BLaER1 (cell line): ENCODE data around the gene MYO3B.

ENCODE experiments used
- H3K27ac ChIP-seq: shearing (Covaris generic); formaldehyde crosslinking; 2 replicates; pipeline ENCODE4 v1.8.1; 2022
- H3K27me3 ChIP-seq: shearing (Covaris generic); formaldehyde crosslinking; 2 replicates; pipeline ENCODE4 v1.8.1; 2022
- H3K36me3 ChIP-seq: shearing (Covaris generic); formaldehyde crosslinking; 2 replicates; pipeline ENCODE4 v1.8.1; 2022
- H3K4me1 ChIP-seq: shearing (Covaris generic); formaldehyde crosslinking; 2 replicates; pipeline ENCODE4 v1.8.1; 2022
- H3K4me2 ChIP-seq: shearing (Covaris generic); formaldehyde crosslinking; 2 replicates; pipeline ENCODE4 v1.8.1; 2022
- H3K4me3 ChIP-seq: shearing (Covaris generic); formaldehyde crosslinking; 2 replicates; pipeline ENCODE4 v1.8.1; 2022
- H3K9ac ChIP-seq: shearing (Covaris generic); formaldehyde crosslinking; 2 replicates; pipeline ENCODE4 v1.8.1; 2022
- H3K9me3 ChIP-seq: shearing (Covaris generic); formaldehyde crosslinking; 2 replicates; pipeline ENCODE4 v1.8.1; 2022
- H4K20me1 ChIP-seq: shearing (Covaris generic); formaldehyde crosslinking; 2 replicates; pipeline ENCODE4 v1.8.1; 2022
- Cebpa-rat ChIP-seq: shearing (Covaris generic); IDR thresholded peaks from 2 replicates; pipeline ENCODE4 v1.8.1; 2022

The MYO3B gene

DNA sequence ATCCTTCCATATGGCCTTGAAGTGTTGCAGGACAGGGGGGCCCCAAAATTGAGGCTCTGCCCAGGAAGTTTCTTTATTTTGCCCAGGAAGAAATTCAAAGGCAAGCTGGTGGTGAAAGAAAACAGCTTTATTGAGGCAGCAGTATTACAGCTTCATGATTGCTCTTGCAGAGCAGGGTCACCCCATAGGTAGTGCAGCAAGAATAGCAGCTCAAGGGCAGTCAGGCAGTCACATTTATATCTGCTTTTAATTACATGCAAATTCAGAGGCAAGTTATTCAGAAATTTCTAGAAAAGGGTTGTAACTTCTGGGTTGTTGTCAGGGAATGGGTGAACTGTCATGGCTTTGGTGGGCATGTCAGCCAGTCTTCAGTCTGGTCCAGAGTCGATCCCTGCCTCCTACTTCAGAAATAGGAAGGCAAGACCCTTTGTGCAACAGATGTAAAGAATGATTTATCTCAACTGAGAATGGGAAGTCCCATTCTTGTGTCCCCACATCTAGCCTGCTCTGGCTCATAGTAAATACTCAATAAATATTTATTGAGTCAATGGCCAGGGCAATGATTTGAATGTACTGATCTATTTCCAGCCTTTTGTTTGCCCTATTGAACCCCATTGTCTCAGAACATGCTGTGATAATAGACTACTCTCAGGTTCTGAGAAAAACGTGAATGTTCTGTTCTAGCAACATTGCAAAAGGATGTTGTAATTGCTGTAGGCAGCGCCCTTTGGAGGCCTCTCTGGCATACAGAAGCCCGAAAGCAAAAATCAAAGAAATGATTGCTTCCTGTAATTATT lies 129.8 kb downstream of the MYO3B start:
- Histone ChIP-seq H3K9me3 (no peaks in the 10 kb centered on the region), H3K27ac (no peak overlapping the region), H3K4me1 (no peaks in the 10 kb centered on the region), H3K9ac (no peak overlapping the region), H3K4me2 (no peak overlapping the region), H3K27me3 (no peaks in the 10 kb centered on the region), H3K4me3 (no peak overlapping the region), H4K20me1 (no peaks in the 10 kb centered on the region), H3K36me3 (no peaks in the 10 kb centered on the region)
- TF ChIP-seq Cebpa-rat = no peak

DNA sequence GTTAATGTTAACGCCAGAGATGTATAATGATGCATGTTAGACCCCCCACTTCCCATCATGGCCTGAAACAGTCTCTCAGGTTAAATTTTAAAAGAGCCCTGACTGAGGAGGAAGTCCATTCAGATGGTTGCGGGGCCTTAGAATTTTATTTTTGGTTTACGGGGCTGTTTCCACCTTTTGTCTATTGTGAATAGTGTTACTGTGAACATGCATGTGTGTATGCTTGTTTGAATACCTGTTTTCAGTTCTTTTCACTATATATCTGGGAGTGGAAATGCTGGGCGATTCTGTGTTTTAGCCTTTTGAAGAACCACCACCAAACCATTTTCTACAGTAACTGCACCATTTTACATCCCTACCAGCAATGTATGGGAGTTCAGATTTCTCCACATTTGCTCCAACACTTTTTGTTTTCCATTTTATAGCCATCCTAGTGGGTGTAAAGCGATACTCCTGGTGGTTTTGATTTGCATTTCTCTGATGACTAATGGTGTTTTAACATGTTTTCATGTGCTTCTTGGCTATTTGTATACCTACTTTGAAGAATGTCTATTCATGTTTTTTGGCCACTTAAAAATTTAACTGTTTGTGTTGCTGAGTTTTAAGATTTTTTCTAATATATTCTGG lies 133.0 kb downstream of the MYO3B start:
- no peaks in the 10 kb centered on the region for H3K36me3 ChIP-seq
- no peaks in the 10 kb centered on the region; the same call in 1 of the 2 replicates for H3K4me1 ChIP-seq
- H3K9ac ChIP-seq = no peak overlapping the region

DNA sequence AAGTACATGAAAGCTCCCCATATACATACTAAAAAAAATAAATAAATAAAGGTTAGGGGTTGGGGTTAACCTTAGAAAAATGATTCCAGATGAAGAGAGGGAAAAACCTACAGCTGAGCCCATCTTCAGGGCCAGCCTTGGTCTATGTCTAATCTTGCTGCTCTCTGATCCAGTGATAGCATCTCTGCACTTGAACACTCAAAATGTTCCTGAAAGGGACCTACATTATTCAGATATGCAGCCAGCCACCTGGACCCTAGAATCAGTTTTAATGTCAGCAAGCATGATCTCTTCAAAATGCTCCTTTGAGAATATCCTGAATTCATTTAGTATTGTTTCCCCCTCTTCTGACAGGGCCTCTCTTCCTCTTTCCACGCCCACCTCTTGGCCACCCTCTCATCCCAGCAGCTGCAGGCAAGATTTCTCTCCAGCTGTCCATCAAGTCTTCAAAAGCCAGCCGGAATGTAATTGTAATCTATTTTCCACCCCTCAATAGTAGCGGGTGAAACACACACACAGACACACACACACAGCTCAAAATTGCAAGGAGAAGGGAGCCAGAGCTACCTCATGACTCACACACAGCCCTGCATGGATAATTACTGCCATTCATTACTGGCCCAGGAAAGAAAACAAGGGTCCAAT lies 135.5 kb downstream of the MYO3B start:
- Histone ChIP-seq H4K20me1 (no peaks in the 10 kb centered on the region), H3K4me1 (no peaks in the 10 kb centered on the region; the same call in 1 of the 2 replicates), H3K4me3 (no peak overlapping the region), H3K9me3 (no peaks in the 10 kb centered on the region), H3K27ac (no peak overlapping the region), H3K4me2 (no peak overlapping the region), H3K9ac (no peak overlapping the region), H3K27me3 (no peaks in the 10 kb centered on the region), H3K36me3 (no peaks in the 10 kb centered on the region)
- no peak for TF ChIP-seq Cebpa-rat

More for the DNA sequence above, 133.0 kb downstream of the MYO3B start:
- Histone ChIP-seq H3K9me3 (no peaks in the 10 kb centered on the region), H4K20me1 (no peaks in the 10 kb centered on the region), H3K4me3 (no peak overlapping the region), H3K4me2 (no peak overlapping the region), H3K27ac (no peak overlapping the region), H3K27me3 (no peaks in the 10 kb centered on the region)
- no peak for TF ChIP-seq Cebpa-rat

- H3K4me3 ChIP-seq = no peak overlapping the region
- TF ChIP-seq Cebpa-rat = no peak
- H3K27me3 ChIP-seq = no peaks in the 10 kb centered on the region
- H3K4me1 ChIP-seq = no peaks in the 10 kb centered on the region; the same call in 1 of the 2 replicates
- H4K20me1 ChIP-seq = no peaks in the 10 kb centered on the region
- H3K9ac ChIP-seq = no peak overlapping the region
- no peaks in the 10 kb centered on the region for H3K9me3 ChIP-seq
- no peak overlapping the region for H3K27ac ChIP-seq
- H3K36me3 ChIP-seq = no peaks in the 10 kb centered on the region
- no peak overlapping the region for H3K4me2 ChIP-seq
These were observed 136.0 kb downstream of the MYO3B start for GRCh38 chr2:170313992-170314348.

GRCh38 chr2:170314744-170315447 lies 136.9 kb downstream of the MYO3B start:
- Histone ChIP-seq H3K4me1 (no peaks in the 10 kb centered on the region; the same call in 1 of the 2 replicates), H3K27ac (no peak overlapping the region), H4K20me1 (no peaks in the 10 kb centered on the region), H3K4me2 (no peak overlapping the region), H3K9me3 (no peaks in the 10 kb centered on the region), H3K4me3 (no peak overlapping the region), H3K27me3 (no peaks in the 10 kb centered on the region), H3K9ac (no peak overlapping the region), H3K36me3 (no peaks in the 10 kb centered on the region)
- TF ChIP-seq Cebpa-rat = no peak

- Histone ChIP-seq H4K20me1 (no peaks in the 10 kb centered on the region), H3K27me3 (no peaks in the 10 kb centered on the region), H3K9ac (no peak overlapping the region), H3K4me2 (no peak overlapping the region), H3K9me3 (0 out of 2 replicates have a peak, but pooled peaks cover 3% of the 10 kb centered on the region), H3K27ac (no peak overlapping the region), H3K4me3 (no peak overlapping the region), H3K4me1 (no peaks in the 10 kb centered on the region), H3K36me3 (no peaks in the 10 kb centered on the region)
- TF ChIP-seq Cebpa-rat = no peak
These were observed 143.0 kb downstream of the MYO3B start for GRCh38 chr2:170320948-170321347.

- Histone ChIP-seq H3K4me2 (no peak overlapping the region), H3K9ac (no peak overlapping the region), H3K4me3 (no peak overlapping the region), H3K4me1 (no peaks in the 10 kb centered on the region), H4K20me1 (no peaks in the 10 kb centered on the region), H3K36me3 (no peaks in the 10 kb centered on the region), H3K27ac (no peak overlapping the region), H3K27me3 (no peaks in the 10 kb centered on the region), H3K9me3 (0 out of 2 replicates have a peak, but pooled peaks cover 3% of the 10 kb centered on the region)
- no peak for TF ChIP-seq Cebpa-rat
These were observed 143.6 kb downstream of the MYO3B start for GRCh38 chr2:170321526-170321925.

- no peaks in the 10 kb centered on the region for H3K4me1 ChIP-seq
- H3K27me3 ChIP-seq = no peaks in the 10 kb centered on the region
- no peak overlapping the region for H3K4me2 ChIP-seq
- no peaks in the 10 kb centered on the region for H3K36me3 ChIP-seq
- H4K20me1 ChIP-seq = no peaks in the 10 kb centered on the region
- no peak overlapping the region for H3K27ac ChIP-seq
- TF ChIP-seq Cebpa-rat = no peak
- 0 out of 2 replicates have a peak, but pooled peaks cover 3% of the 10 kb centered on the region for H3K9me3 ChIP-seq
- H3K9ac ChIP-seq = no peak overlapping the region
- H3K4me3 ChIP-seq = no peak overlapping the region
These were observed 144.3 kb downstream of the MYO3B start for GRCh38 chr2:170322140-170322766.

DNA sequence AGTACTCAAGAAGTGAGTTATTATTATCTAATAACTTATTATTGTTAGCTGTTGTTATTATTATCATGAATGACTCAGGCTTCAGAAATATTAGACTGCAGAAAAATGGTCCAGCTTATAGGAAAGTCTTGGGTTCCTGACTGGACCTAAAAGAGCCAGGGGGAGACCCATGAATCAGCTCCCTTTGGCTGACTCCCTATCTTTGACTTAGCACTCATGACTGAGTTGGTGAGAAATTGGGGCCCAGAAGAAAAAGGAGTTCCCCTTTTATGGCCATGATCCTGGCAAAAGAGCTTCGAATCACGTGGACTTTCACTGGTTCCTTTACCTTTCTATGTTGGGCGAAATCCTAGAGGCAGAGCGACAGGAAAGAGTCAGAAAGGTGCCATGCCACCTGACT lies 145.8 kb downstream of the MYO3B start:
- no peak overlapping the region for H3K27ac ChIP-seq
- no peak overlapping the region for H3K4me3 ChIP-seq
- H3K4me1 ChIP-seq = no peaks in the 10 kb centered on the region
- H3K9me3 ChIP-seq = 0 out of 2 replicates have a peak, but pooled peaks cover 3% of the 10 kb centered on the region
- TF ChIP-seq Cebpa-rat = no peak
- H4K20me1 ChIP-seq = no peaks in the 10 kb centered on the region
- H3K36me3 ChIP-seq = no peaks in the 10 kb centered on the region
- H3K27me3 ChIP-seq = no peaks in the 10 kb centered on the region
- no peak overlapping the region for H3K4me2 ChIP-seq
- no peak overlapping the region for H3K9ac ChIP-seq
